Measurements from ENCODE around the gene FAM81A.

- TF ChIP-seq CTCF (IDR thresholded peaks at IDR 0.05): no peak
- no peak for TF ChIP-seq POLR2A (IDR thresholded peaks at IDR 0.05)
Measured at GRCh38 chr15:59565299-59565698, 127.3 kb downstream of the FAM81A start.
